SHP77 (cell line): Measurements from ENCODE around the gene SLC35E2B.
"Not testable (repeated sequence)": the region's sequence is repeated elsewhere in the genome, so short reads cannot be mapped to it uniquely, and the experiment has no call there.

Experiments
- DNase-seq, 2 experiments: peaks; one replicate each; lab custom pipeline; 2025; lab: John Stamatoyannopoulos, UW

Gene SLC35E2B

DNA sequence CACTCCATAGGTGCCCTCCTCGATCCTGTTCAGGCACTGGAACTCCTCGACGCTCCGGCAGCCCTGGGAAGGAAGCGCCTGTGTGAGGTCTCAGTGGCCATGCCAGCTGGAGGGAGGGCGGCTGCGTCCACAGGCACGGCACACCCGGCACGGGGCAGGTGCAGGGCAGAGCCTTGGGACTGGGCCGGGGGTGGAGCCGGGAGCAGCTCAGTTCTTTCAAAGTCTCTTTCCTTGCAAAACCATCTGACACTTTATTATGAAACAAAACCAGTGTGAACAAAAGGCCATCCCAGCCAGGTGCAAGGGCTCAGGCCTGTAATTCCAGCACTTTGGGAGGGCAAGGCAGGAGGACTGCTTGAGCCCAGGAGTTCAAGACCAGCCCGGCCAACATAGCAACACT is 54.1 kb downstream of the SLC35E2B start:
- DNase-seq, result not testable (repeated sequence)

DNA sequence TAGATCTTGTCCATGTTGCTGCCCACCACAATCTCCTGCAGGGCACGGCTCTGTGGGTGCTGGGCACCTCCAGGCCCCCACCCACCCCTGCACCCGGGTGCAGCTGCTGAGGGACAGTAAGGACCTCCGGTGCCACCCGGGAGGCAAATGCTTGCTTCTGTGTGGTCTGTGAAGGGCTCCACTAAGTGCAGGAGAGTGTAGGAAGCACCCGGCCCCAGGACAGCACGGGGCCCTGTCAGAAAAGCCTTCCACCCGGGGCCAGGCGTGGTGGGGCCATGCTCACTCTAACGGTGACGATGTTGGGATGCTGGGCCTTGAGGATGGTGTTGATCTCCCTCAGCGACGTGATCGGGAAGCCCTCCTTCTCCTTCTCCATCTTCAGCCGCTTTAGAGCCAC is 55.1 kb downstream of the SLC35E2B start:
- not testable (repeated sequence) for DNase-seq

- DNase-seq, result not testable (repeated sequence)
These were observed 55.7 kb downstream of the SLC35E2B start for GRCh38 chr1:1636621-1637478.

- DNase-seq, result not testable (repeated sequence)
These were observed 58.0 kb downstream of the SLC35E2B start for GRCh38 chr1:1634613-1635012.

DNA sequence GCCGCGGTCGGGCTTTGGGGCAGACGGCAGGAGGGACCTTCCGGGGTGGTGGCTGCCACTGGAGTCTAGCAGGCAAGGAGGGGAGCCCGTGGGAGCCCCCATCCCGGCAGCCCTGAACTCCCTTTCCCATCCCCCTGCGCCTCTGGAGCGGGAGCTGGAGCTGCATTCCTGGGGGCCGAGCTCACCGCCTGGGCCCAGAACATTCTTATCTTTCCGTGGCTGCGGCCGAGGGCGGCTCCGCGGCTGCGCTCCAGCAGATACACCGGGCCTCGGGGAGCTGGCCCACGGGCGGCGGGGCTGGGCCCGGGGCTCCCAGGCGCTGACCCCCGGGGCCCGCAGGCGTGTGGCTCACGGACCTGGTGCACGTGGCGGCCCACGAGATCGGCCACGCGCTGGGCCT is 59.2 kb downstream of the SLC35E2B start:
- DNase-seq, result not testable (repeated sequence)

- DNase-seq, result no peak
These were observed 60.7 kb downstream of the SLC35E2B start, which contains the start of gene MMP23B for GRCh38 chr1:1631782-1632420. MMP23B (plus strand) TSS chr1:1632173; CDS start chr1:1632219, 46 bp downstream.

- no peak for DNase-seq
These were observed 61.4 kb downstream of the SLC35E2B start for GRCh38 chr1:1630965-1631781.

- no peak for DNase-seq
These were observed 62.2 kb downstream of the SLC35E2B start for GRCh38 chr1:1630191-1630964.

GRCh38 chr1:1629430-1630190 is 63.0 kb downstream of the SLC35E2B start:
- no peak for DNase-seq

DNA sequence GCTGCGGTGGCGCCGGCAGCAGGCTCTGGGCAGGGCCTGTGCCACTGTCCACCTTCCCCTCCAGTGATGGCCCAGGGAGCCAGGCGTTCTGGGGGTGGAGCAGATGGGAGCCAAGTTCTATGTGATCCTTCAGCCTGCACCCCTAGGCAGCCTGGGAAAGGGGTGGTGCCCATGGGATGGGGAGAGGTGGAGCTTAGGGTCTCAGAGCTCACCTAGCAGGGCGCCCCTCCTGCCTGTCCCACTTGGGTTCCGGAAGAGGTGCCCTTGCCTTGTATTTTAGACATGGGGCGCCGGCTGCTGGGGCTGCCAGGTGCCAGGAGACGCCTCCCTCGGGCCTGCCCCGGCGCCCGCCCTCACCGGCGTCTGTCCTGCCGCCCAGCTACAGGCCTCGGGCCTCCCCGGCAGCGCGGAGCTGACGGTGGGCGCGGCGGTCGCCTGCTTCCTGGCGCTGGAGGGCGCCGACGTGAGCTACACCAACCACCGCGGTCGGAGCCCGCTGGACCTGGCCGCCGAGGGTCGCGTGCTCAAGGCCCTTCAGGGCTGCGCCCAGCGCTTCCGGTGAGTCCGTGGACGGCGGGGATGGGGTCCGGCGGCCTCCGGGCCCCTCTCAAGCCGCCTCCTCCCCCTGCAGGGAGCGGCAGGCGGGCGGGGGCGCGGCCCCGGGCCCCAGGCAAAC is 63.7 kb downstream of the SLC35E2B start:
- no peak for DNase-seq

GRCh38 chr1:1627829-1628753 is 64.5 kb downstream of the SLC35E2B start:
- DNase-seq, result no peak

DNA sequence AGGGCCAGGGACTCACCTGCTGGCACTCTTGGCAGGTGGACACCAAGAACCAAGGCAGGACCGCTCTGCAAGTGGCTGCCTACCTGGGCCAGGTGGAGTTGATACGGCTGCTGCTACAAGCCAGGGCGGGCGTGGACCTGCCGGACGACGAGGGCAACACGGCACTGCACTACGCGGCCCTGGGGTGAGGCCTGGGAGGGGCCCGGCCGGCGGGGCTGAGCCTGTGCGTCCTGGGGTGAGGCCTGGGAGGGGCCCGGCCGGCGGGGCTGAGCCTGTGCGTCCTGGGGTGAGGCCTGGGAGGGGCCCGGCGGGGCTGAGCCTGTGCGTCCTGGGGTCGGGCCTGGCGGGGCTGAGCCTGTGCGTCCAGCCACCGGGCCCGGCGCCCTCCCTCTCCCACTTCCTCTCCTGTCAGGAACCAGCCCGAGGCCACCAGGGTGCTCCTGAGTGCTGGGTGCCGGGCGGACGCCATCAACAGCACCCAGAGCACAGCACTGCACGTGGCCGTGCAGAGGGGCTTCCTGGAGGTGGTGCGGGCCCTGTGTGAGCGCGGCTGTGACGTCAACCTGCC is 65.2 kb downstream of the SLC35E2B start:
- no peak for DNase-seq

DNA sequence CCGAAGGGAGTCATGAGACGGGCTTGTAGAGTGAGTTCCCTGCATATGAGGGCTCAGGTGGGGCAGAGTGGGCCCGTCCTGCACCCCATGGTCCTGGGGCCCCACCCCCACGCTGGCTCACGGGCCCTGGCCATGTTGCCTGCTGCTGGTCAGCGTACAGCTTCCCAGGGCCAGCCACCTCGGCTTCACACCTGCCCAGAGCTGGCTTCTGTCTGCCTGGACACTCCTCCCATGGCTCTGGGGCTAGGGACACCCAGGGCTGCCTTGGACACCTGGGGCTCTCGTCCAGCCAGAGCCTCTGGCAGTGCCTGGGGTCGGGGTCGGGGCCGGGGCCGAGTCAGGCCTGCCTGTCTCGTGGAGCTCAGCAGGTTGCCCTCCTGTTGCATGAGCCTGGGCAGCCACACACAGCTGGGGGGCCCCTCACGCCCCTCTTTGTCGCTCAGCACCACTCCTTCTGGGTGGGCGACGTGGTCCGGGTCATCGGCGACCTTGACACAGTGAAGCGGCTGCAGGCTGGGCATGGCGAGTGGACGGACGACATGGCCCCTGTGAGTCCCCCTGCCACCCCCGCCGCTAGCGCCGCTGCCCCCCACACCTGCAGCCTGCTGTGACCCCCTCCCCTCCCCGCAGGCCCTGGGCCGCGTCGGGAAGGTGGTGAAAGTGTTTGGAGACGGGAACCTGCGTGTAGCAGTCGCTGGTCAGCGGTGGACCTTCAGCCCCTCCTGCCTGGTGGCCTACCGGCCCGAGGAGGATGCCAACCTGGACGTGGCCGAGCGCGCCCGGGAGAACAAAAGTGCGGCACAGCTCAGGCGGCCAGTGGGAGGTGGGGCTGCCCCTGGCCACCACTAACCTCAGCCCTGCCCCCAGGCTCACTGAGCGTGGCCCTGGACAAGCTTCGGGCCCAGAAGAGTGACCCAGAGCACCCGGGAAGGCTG is 66.1 kb downstream of the SLC35E2B start:
- no peak for DNase-seq

GRCh38 chr1:1625824-1626206 is 66.8 kb downstream of the SLC35E2B start:
- DNase-seq, result no peak

DNA sequence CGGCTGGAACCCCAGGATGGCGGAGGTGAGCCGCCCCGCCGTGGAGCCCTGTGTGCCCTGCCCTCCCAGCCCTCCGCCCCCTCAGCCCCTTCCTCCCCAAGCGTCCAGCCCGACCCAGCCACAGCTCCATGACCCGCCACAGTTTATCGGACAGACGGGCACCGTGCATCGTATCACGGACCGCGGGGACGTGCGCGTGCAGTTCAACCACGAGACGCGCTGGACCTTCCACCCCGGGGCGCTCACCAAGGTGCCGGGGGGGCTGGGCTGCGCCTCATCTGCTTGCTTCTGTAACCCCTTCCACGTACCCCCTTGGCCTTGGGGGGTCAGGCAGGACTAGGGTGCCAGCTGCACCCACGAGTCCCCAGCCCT is 67.2 kb downstream of the SLC35E2B start:
- DNase-seq, result no peak

DNA sequence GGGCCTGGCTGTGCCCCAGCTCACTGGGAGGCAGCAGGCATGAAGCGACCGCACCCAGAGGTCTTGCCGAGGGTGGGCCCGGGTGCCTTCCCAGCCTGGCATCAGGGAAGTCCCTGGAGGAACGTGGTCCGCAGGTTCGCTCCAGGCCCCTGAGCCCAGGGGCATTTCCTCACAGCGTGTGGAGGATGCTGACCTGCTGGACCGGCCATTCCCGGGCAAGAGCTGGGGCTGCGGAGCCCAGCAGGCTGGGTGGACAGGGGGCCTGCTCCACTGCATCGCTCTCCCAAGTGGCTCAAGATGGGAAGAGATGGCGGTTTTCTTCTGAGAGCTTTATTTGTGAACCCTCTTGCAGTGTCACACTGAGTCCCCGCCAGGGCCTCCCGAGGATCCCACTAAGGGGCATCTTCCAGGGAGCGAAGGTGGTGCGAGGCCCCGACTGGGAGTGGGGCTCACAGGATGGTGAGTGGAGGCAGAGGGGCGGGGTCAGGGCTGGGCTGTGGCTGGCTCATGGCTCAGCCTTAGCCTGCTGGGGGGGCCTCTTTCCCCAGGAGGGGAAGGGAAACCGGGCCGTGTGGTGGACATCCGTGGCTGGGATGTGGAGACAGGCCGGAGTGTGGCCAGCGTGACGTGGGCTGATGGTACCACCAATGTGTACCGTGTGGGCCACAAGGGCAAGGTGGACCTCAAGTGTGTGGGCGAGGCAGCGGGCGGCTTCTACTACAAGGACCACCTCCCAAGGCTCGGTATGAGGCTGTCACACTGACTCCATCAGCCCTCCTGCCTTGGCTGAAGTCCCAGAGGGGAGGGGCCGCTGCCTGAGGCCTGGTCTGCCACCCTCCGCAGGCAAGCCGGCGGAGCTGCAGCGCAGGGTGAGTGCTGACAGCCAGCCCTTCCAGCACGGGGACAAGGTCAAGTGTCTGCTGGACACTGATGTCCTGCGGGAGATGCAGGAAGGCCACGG is 67.9 kb downstream of the SLC35E2B start:
- no peak for DNase-seq
